GM23338 (cell line): Measurements from ENCODE around the gene SNRNP200. TPM values are rescaled to one million over a fixed set of nuclear protein-coding genes. Genes with fewer than 3 reads are reported as not detected.

ENCODE experiments used
- ATAC-seq: fragments of 200-7000 bp; cut with Tn5 transposase; 3 replicates; pipeline ENCODE4 v1.9.1; 2020
- DNase-seq: peaks from one replicate; pipeline ENCODE4 v3.0.0-alpha.2; 2015; ENCODE audit warnings: low spot score
- H2AFZ ChIP-seq: fragments of 200-600 bp; sonication (generic); 2 replicates; pipeline ENCODE4 v1.8.0; 2016; ENCODE audit warnings: antibody characterized with exemption, mild to moderate bottlenecking, moderate library complexity
- H3F3A ChIP-seq: fragments of 200-600 bp; sonication (generic); replicated peaks from 2 replicates; pipeline ENCODE4 v1.8.0; 2017; ENCODE audit warnings: antibody characterized with exemption, mixed run types, low read depth
- H3K27ac ChIP-seq: fragments of 200-600 bp; sonication (generic); 2 replicates; pipeline ENCODE4 v1.6.1; 2016; ENCODE audit warnings: low read depth
- H3K27me3 ChIP-seq: fragments of 200-600 bp; sonication (generic); 2 replicates; pipeline ENCODE4 v1.8.0; 2016; ENCODE audit warnings: mild to moderate bottlenecking, mixed run types, moderate library complexity; ENCODE audit not compliant: insufficient read depth
- H3K36me3 ChIP-seq: fragments of 200-600 bp; sonication (generic); 2 replicates; pipeline ENCODE4 v1.8.0; 2016; ENCODE audit warnings: mild to moderate bottlenecking; ENCODE audit not compliant: insufficient read depth
- H3K4me1 ChIP-seq: fragments of 200-600 bp; sonication (generic); 2 replicates; pipeline ENCODE4 v1.8.0; 2016; ENCODE audit warnings: mild to moderate bottlenecking, moderate library complexity; ENCODE audit not compliant: insufficient read depth
- H3K4me2 ChIP-seq: fragments of 200-600 bp; sonication (generic); 2 replicates; pipeline ENCODE4 v1.7.1; 2017; ENCODE audit warnings: mixed run types
- H3K4me3 ChIP-seq: fragments of 200-600 bp; sonication (generic); 2 replicates; pipeline ENCODE4 v1.6.1; 2016; ENCODE audit warnings: mixed run types
- H3K79me2 ChIP-seq: fragments of 200-600 bp; sonication (generic); replicated peaks from 2 replicates; pipeline ENCODE4 v1.8.0; 2017; ENCODE audit warnings: mild to moderate bottlenecking; ENCODE audit not compliant: insufficient read depth
- H3K9me2 ChIP-seq: fragments of 200-600 bp; sonication (generic); 2 replicates; pipeline ENCODE4 v1.8.0; 2017; ENCODE audit not compliant: insufficient read depth
- H4K20me1 ChIP-seq: fragments of 200-600 bp; sonication (generic); replicated peaks from 2 replicates; pipeline ENCODE4 v1.8.0; 2017; ENCODE audit warnings: mild to moderate bottlenecking; ENCODE audit not compliant: insufficient read depth
- H3K27ac Mint-ChIP-seq: 2 replicates; pipeline ENCODE4 v1.8.0; 2020; ENCODE audit warnings: inconsistent platforms, mild to moderate bottlenecking, moderate library complexity, mixed read lengths
- H3K27me3 Mint-ChIP-seq: 3 replicates; pipeline ENCODE4 v1.8.0; 2022; ENCODE audit warnings: low read depth, mild to moderate bottlenecking, moderate library complexity, mixed read lengths, inconsistent platforms; ENCODE audit not compliant: insufficient read depth, poor library complexity
- H3K36me3 Mint-ChIP-seq: 3 replicates; pipeline ENCODE4 v1.8.0; 2021; ENCODE audit warnings: low read depth, mild to moderate bottlenecking, inconsistent platforms, moderate library complexity, mixed read lengths
- H3K4me1 Mint-ChIP-seq: 3 replicates; pipeline ENCODE4 v1.8.0; 2020; ENCODE audit warnings: mild to moderate bottlenecking, inconsistent platforms, mixed read lengths
- H3K4me3 Mint-ChIP-seq: 3 replicates; pipeline ENCODE4 v1.8.0; 2021; ENCODE audit warnings: moderate library complexity, mild to moderate bottlenecking, inconsistent platforms, mixed read lengths
- H3K9me3 Mint-ChIP-seq: 3 replicates; pipeline ENCODE4 v1.8.0; 2020; ENCODE audit warnings: moderate library complexity, mild to moderate bottlenecking, inconsistent platforms, mixed read lengths
- CREB1 ChIP-seq: fragments of 250-450 bp; sonication (Bioruptor Pico); IDR thresholded peaks from 2 replicates; pipeline ENCODE4 v1.5.0; 2020; ENCODE audit warnings: low read depth, mild to moderate bottlenecking, moderate library complexity
- EZH2 ChIP-seq: fragments of 200-600 bp; sonication (generic); IDR thresholded peaks from one replicate; pipeline ENCODE4 v1.8.0; 2017; ENCODE audit warnings: antibody characterized with exemption, mild to moderate bottlenecking, low read depth; ENCODE audit not compliant: unreplicated experiment
- NANOG ChIP-seq: IDR thresholded peaks from 2 replicates; pipeline ENCODE4 v1.6.1; 2016; ENCODE audit warnings: antibody characterized with exemption, borderline replicate concordance
- POLR2AphosphoS5 ChIP-seq: IDR thresholded peaks from 2 replicates; pipeline ENCODE4 v1.6.1; 2016; ENCODE audit warnings: antibody characterized with exemption, low read depth
- ZNF114 ChIP-seq: fragments of 250-450 bp; sonication (Bioruptor Pico); IDR thresholded peaks from 2 replicates; pipeline ENCODE4 v1.5.0; 2020; ENCODE audit warnings: mild to moderate bottlenecking, moderate library complexity
- ZNF331 ChIP-seq: fragments of 250-450 bp; sonication (Bioruptor Pico); IDR thresholded peaks from 2 replicates; pipeline ENCODE4 v1.5.0; 2020; ENCODE audit warnings: low read depth, mild to moderate bottlenecking, moderate library complexity
- polyA plus RNA-seq: library from polyadenylated mRNA; unstranded; fragments of >200 nt; fragmentation: Nextera tagmentation; extraction: Ambion mirVana; gene quantifications from 2 replicates; pipeline ENCODE4 v1.2.1, GENCODE V29; 2016
- total RNA-seq: library from RNA; depleted of rRNA; stranded (reverse); fragments of >200 nt; shearing (Covaris generic); gene quantifications from 2 replicates; pipeline ENCODE4 v1.2.3, GENCODE V29; 2014
- TF ChIP-seq, protein P1 (sequence below): fragments of 250-450 bp; sonication (Bioruptor Pico); IDR thresholded peaks from 2 replicates; pipeline ENCODE4 v1.5.0; 2020; ENCODE audit warnings: mild to moderate bottlenecking, moderate library complexity
- TF ChIP-seq, protein P2 (sequence below): IDR thresholded peaks from 2 replicates; pipeline ENCODE4 v1.6.1; 2016; ENCODE audit warnings: antibody characterized with exemption
- TF ChIP-seq, protein P3 (sequence below): IDR thresholded peaks from one replicate; pipeline ENCODE4 v1.6.1; 2018; ENCODE audit warnings: antibody characterized with exemption; ENCODE audit not compliant: unreplicated experiment

SNRNP200 gene
- total and polyA plus RNA-seq, 2 experiments from 2014 or later, result 70.7 to 179 TPM

DNA sequence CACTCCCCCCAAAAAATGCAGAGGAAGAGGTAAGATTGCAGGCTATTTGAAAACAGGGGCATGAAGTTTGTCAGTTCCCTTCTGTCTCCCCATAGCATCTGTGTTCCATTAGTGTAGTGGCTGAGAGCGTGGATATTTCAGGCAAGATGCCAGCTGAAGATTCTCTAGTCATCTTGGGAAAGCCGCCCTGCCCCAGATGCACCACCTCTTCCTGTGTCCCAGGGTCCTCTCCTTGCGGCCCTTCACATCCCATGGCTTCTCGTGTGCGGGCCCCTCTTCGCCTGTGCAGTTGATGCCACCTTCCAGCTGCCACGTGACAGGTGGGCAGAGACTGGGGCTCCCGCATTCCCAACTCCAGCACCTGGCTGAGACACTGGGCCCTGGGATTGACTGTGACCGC lies 55.7 kb downstream of the SNRNP200 start:
- DNase-seq (no peak), ATAC-seq (no peak)
- no peaks in the 10 kb centered on the region for H3K9me2 ChIP-seq
- H3K9me3 Mint-ChIP-seq, result no peaks in the 10 kb centered on the region; the same call in 1 of the 3 replicates
- peaks cover 4% of the 10 kb centered on the region for H3K27me3 Mint-ChIP-seq
- no peaks in the 10 kb centered on the region for H3F3A ChIP-seq
- H2AFZ ChIP-seq, result no peak overlapping the region
- no peak overlapping the region for H3K27ac ChIP-seq
- H3K36me3 ChIP-seq, result no peaks in the 10 kb centered on the region
- H3K4me2 ChIP-seq, result no peak overlapping the region
- TF ChIP-seq, protein P1, sequence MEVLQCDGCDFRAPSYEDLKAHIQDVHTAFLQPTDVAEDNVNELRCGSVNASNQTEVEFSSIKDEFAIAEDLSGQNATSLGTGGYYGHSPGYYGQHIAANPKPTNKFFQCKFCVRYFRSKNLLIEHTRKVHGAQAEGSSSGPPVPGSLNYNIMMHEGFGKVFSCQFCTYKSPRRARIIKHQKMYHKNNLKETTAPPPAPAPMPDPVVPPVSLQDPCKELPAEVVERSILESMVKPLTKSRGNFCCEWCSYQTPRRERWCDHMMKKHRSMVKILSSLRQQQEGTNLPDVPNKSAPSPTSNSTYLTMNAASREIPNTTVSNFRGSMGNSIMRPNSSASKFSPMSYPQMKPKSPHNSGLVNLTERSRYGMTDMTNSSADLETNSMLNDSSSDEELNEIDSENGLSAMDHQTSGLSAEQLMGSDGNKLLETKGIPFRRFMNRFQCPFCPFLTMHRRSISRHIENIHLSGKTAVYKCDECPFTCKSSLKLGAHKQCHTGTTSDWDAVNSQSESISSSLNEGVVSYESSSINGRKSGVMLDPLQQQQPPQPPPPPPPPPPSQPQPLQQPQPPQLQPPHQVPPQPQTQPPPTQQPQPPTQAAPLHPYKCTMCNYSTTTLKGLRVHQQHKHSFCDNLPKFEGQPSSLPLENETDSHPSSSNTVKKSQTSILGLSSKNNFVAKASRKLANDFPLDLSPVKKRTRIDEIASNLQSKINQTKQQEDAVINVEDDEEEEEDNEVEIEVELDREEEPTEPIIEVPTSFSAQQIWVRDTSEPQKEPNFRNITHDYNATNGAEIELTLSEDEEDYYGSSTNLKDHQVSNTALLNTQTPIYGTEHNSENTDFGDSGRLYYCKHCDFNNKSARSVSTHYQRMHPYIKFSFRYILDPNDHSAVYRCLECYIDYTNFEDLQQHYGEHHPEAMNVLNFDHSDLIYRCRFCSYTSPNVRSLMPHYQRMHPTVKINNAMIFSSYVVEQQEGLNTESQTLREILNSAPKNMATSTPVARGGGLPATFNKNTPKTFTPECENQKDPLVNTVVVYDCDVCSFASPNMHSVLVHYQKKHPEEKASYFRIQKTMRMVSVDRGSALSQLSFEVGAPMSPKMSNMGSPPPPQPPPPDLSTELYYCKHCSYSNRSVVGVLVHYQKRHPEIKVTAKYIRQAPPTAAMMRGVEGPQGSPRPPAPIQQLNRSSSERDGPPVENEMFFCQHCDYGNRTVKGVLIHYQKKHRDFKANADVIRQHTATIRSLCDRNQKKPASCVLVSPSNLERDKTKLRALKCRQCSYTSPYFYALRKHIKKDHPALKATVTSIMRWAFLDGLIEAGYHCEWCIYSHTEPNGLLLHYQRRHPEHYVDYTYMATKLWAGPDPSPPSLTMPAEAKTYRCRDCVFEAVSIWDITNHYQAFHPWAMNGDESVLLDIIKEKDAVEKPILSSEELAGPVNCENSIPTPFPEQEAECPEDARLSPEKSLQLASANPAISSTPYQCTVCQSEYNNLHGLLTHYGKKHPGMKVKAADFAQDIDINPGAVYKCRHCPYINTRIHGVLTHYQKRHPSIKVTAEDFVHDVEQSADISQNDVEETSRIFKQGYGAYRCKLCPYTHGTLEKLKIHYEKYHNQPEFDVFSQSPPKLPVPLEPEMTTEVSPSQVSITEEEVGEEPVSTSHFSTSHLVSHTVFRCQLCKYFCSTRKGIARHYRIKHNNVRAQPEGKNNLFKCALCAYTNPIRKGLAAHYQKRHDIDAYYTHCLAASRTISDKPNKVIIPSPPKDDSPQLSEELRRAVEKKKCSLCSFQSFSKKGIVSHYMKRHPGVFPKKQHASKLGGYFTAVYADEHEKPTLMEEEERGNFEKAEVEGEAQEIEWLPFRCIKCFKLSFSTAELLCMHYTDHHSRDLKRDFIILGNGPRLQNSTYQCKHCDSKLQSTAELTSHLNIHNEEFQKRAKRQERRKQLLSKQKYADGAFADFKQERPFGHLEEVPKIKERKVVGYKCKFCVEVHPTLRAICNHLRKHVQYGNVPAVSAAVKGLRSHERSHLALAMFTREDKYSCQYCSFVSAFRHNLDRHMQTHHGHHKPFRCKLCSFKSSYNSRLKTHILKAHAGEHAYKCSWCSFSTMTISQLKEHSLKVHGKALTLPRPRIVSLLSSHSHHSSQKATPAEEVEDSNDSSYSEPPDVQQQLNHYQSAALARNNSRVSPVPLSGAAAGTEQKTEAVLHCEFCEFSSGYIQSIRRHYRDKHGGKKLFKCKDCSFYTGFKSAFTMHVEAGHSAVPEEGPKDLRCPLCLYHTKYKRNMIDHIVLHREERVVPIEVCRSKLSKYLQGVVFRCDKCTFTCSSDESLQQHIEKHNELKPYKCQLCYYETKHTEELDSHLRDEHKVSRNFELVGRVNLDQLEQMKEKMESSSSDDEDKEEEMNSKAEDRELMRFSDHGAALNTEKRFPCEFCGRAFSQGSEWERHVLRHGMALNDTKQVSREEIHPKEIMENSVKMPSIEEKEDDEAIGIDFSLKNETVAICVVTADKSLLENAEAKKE, result no peak
- no peak for TF ChIP-seq ZNF114 (CRISPR knock-in tag)
- TF ChIP-seq, protein P2, sequence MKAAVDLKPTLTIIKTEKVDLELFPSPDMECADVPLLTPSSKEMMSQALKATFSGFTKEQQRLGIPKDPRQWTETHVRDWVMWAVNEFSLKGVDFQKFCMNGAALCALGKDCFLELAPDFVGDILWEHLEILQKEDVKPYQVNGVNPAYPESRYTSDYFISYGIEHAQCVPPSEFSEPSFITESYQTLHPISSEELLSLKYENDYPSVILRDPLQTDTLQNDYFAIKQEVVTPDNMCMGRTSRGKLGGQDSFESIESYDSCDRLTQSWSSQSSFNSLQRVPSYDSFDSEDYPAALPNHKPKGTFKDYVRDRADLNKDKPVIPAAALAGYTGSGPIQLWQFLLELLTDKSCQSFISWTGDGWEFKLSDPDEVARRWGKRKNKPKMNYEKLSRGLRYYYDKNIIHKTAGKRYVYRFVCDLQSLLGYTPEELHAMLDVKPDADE, result no peak
- TF ChIP-seq NANOG, result no peak
- no peak for TF ChIP-seq CREB1 (CRISPR knock-in tag)
- TF ChIP-seq POLR2AphosphoS5, result no peak
- TF ChIP-seq, protein P3, sequence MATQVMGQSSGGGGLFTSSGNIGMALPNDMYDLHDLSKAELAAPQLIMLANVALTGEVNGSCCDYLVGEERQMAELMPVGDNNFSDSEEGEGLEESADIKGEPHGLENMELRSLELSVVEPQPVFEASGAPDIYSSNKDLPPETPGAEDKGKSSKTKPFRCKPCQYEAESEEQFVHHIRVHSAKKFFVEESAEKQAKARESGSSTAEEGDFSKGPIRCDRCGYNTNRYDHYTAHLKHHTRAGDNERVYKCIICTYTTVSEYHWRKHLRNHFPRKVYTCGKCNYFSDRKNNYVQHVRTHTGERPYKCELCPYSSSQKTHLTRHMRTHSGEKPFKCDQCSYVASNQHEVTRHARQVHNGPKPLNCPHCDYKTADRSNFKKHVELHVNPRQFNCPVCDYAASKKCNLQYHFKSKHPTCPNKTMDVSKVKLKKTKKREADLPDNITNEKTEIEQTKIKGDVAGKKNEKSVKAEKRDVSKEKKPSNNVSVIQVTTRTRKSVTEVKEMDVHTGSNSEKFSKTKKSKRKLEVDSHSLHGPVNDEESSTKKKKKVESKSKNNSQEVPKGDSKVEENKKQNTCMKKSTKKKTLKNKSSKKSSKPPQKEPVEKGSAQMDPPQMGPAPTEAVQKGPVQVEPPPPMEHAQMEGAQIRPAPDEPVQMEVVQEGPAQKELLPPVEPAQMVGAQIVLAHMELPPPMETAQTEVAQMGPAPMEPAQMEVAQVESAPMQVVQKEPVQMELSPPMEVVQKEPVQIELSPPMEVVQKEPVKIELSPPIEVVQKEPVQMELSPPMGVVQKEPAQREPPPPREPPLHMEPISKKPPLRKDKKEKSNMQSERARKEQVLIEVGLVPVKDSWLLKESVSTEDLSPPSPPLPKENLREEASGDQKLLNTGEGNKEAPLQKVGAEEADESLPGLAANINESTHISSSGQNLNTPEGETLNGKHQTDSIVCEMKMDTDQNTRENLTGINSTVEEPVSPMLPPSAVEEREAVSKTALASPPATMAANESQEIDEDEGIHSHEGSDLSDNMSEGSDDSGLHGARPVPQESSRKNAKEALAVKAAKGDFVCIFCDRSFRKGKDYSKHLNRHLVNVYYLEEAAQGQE, result no peak
- TF ChIP-seq ZNF331 (CRISPR knock-in tag), result no peak
- no peak for TF ChIP-seq EZH2
- no peak overlapping the region for H3K4me3 ChIP-seq
- H3K27ac Mint-ChIP-seq, result 0 out of 2 replicates have a peak overlapping the region, but pooled peaks have one; percentile 21
- peaks cover 3% of the 10 kb centered on the region; the same call in 1 of the 3 replicates for H3K4me1 Mint-ChIP-seq
- no peaks in the 10 kb centered on the region for H4K20me1 ChIP-seq
- H3K36me3 Mint-ChIP-seq, result peaks cover 24% of the 10 kb centered on the region
- H3K4me1 ChIP-seq, result no peaks in the 10 kb centered on the region
- no peak overlapping the region for H3K4me3 Mint-ChIP-seq
- no peaks in the 10 kb centered on the region for H3K79me2 ChIP-seq
- no peaks in the 10 kb centered on the region for H3K27me3 ChIP-seq
